ENCODE data around the gene MUC12.
A peak's percentile ranks its signal among the peaks of the same experiment; 100 is the strongest.
"Not testable (repeated sequence)": the region's sequence is repeated elsewhere in the genome, so short reads cannot be mapped to it uniquely, and the experiment has no call there.

Gene MUC12

GRCh38 chr7:100969066-100969615 is at the start of gene MUC12:
Gene MUC12, plus strand, starts transcription at chr7:100969565. Its CDS starts 58 bp downstream, at chr7:100969623.
- no peak for DNase-seq (ENCODE audit: low spot score)

- not testable (repeated sequence) for DNase-seq (ENCODE audit: low spot score)
These were observed 49.5 kb upstream of the MUC12 start for GRCh38 chr7:100919779-100920437.

- no peak for DNase-seq (ENCODE audit: low spot score)
These were observed 48.3 kb upstream of the MUC12 start for GRCh38 chr7:100921039-100921438.

GRCh38 chr7:100923616-100924015 is 45.7 kb upstream of the MUC12 start:
- not testable (repeated sequence) for DNase-seq (ENCODE audit: low spot score)

- no peak for DNase-seq (ENCODE audit: low spot score)
These were observed 39.6 kb upstream of the MUC12 start for GRCh38 chr7:100929808-100930174.

- no peak for DNase-seq (ENCODE audit: low spot score)
These were observed 35.6 kb upstream of the MUC12 start for GRCh38 chr7:100933734-100934133.

- not testable (repeated sequence) for DNase-seq (ENCODE audit: low spot score)
These were observed 34.0 kb upstream of the MUC12 start for GRCh38 chr7:100935381-100935780.

GRCh38 chr7:100936167-100936566 is 33.2 kb upstream of the MUC12 start:
- not testable (repeated sequence) for DNase-seq (ENCODE audit: low spot score)

GRCh38 chr7:100942045-100942774 is 27.2 kb upstream of the MUC12 start:
- no peak for DNase-seq (ENCODE audit: low spot score)

- no peak for DNase-seq (ENCODE audit: low spot score)
These were observed 25.7 kb upstream of the MUC12 start for GRCh38 chr7:100943693-100944092.

- no peak for DNase-seq (ENCODE audit: low spot score)
These were observed 25.2 kb upstream of the MUC12 start for GRCh38 chr7:100944138-100944537.

- DNase-seq (ENCODE audit: low spot score) = no peak
These were observed 23.3 kb upstream of the MUC12 start for GRCh38 chr7:100946111-100946510.

- no peak for DNase-seq (ENCODE audit: low spot score)
These were observed 22.5 kb upstream of the MUC12 start for GRCh38 chr7:100946766-100947365.

- DNase-seq (ENCODE audit: low spot score) = no peak
These were observed 21.6 kb upstream of the MUC12 start for GRCh38 chr7:100947792-100948191.

GRCh38 chr7:100949227-100949932 is 20.0 kb upstream of the MUC12 start, which contains the start of gene MUC3A:
Gene MUC3A, plus strand, starts transcription at chr7:100949534. Its CDS starts 91 bp downstream, at chr7:100949625.
- peak; percentile 49 for DNase-seq (ENCODE audit: low spot score)

GRCh38 chr7:100949933-100950443 is 19.4 kb upstream of the MUC12 start:
- DNase-seq (ENCODE audit: low spot score) = peak; percentile 48

- peak; percentile 69 for DNase-seq (ENCODE audit: low spot score)
These were observed 18.2 kb upstream of the MUC12 start for GRCh38 chr7:100951172-100951571.

GRCh38 chr7:100951888-100952560 is 17.3 kb upstream of the MUC12 start:
- peak; percentile 47 for DNase-seq (ENCODE audit: low spot score)

- no peak for DNase-seq (ENCODE audit: low spot score)
These were observed 16.7 kb upstream of the MUC12 start for GRCh38 chr7:100952641-100953040.

- DNase-seq (ENCODE audit: low spot score) = peak; percentile 66
These were observed 11.4 kb upstream of the MUC12 start for GRCh38 chr7:100957832-100958421.

- no peak for DNase-seq (ENCODE audit: low spot score)
These were observed 9.5 kb upstream of the MUC12 start for GRCh38 chr7:100959894-100960293.
